ENCODE data around the gene LDB3. TPM values are rescaled to one million over a fixed set of nuclear protein-coding genes. Genes with fewer than 3 reads are reported as not detected.
A peak's percentile ranks its signal among the peaks of the same experiment; 100 is the strongest.

The LDB3 gene
- total and polyA plus RNA-seq, 2 of the 8 experiments (the other 6 are each of a cell fraction or from before 2014, with no cell fraction given), result 0.20 to 0.43 TPM

DNA sequence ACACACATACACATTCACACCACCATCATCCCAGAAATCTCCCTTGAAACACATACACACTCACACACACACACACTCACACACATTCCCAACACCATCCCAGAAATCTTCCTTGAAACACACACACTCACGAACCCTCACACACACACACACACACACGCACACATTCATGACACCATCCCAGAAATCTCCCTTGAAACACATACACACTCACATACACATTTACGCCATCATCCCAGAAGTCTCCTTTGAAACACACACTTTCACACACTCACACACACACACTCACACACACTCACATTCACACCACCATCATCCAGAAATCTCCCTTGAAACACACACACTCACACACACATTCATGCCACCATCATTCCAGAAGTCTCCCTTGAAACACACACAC, 14.3 kb upstream of the LDB3 start:
- H2BK120ac ChIP-seq (replicated peaks; ENCODE audit: low read depth, low read length), result no peak overlapping the region
- peaks cover 0 to 6% (median 3%) of the 10 kb centered on the region in 4 experiments; a peak in 1 of 7 replicates for H3K4me1 ChIP-seq (replicated peaks in 1 of 4; ENCODE audit: control insufficient read depth in 3 of 4, insufficient read depth in 4 of 4, low read length in 3 of 4)
- no peak overlapping the region for H3K23ac ChIP-seq (ENCODE audit: insufficient read length)
- H3K27me3 ChIP-seq (replicated peaks in 1 of 4; ENCODE audit: control insufficient read depth in 3 of 4, extremely low read depth in 1 of 4, insufficient read depth in 3 of 4, low read length in 3 of 4), result 0 out of 7 replicates have a peak, but pooled peaks cover 0 to 2% (median 0%) of the 10 kb centered on the region in 4 experiments
- H3K4me3 ChIP-seq (ENCODE audit: extremely low read depth in 1 of 4, insufficient read depth in 2 of 4, low read depth in 3 of 4, low read length in 4 of 4), result no peak overlapping the region
- DNase-seq (ENCODE audit: low read depth in 1 of 2, low spot score in 2 of 2) (no peak), FAIRE-seq (no peak)
- H2BK5ac ChIP-seq (ENCODE audit: low read depth, low read length), result 0 out of 2 replicates have a peak overlapping the region, but pooled peaks have one; percentile 24
- peak overlapping the region; percentile 98 for H3K56ac ChIP-seq (replicated peaks; ENCODE audit: insufficient read length, low read depth, low read length)
- ChIA-PET POLR2A (ENCODE audit: partially characterized antibody) (interaction anchor here (1.9 kb wide), 1 partner anchor 12 kb away, joined by 4 read pairs; no protein-coding TSS in a partner anchor), CTCF (ENCODE audit: partially characterized antibody) (interaction anchor here (0.7 to 1.2 kb wide), 3 partner anchors 9 to 69 kb away, joined by 3 to 5 read pairs (median 4); no protein-coding TSS in a partner anchor)
- 87 to 100% methylated on average over 2 to 3 of the region's 3 CpGs for WGBS, 2 experiments (ENCODE audit: extremely low coverage in 1 of 2, insufficient coverage in 1 of 2, insufficient read length in 1 of 2, insufficient replicate concordance in 2 of 2, low coverage in 1 of 2, low lambda C conversion rate in 2 of 2, missing lambda C conversion rate in 1 of 2)
- H3K79me2 ChIP-seq (ENCODE audit: control insufficient read depth in 1 of 2, insufficient read depth in 2 of 2, low read length in 2 of 2), result no peaks in the 10 kb centered on the region
- H3K9me3 ChIP-seq (ENCODE audit: insufficient read depth in 2 of 2, low read depth in 1 of 2, low read length in 1 of 2), result no peaks in the 10 kb centered on the region
- H2BK20ac ChIP-seq (ENCODE audit: low read length), result 0 out of 2 replicates have a peak overlapping the region, but pooled peaks have one; percentile 61
- no peak overlapping the region for H3K9ac ChIP-seq (replicated peaks in 1 of 4; ENCODE audit: extremely low read depth in 1 of 4, low read depth in 3 of 4, low read length in 3 of 4)
- no peak overlapping the region for H3K4me2 ChIP-seq (ENCODE audit: insufficient read depth in 1 of 2, low read depth in 2 of 2, low read length in 2 of 2)
- H3K4ac ChIP-seq (replicated peaks; ENCODE audit: insufficient read length, low read depth, low read length), result no peak overlapping the region
- no peak overlapping the region for H2AFZ ChIP-seq (ENCODE audit: low read length)
- H4K91ac ChIP-seq (replicated peaks; ENCODE audit: insufficient read length, low read length), result no peak overlapping the region
- no peak overlapping the region for H3K18ac ChIP-seq (ENCODE audit: extremely low read depth, low read length)
- H2AK5ac ChIP-seq (ENCODE audit: low read depth, low read length), result peak overlapping the region; percentile 53; the same call in 1 of the 2 replicates
- no peaks in the 10 kb centered on the region for H3K36me3 ChIP-seq (ENCODE audit: control insufficient read depth in 2 of 4, insufficient read depth in 4 of 4, low read length in 3 of 4)
- no peak overlapping the region for H3K27ac ChIP-seq (ENCODE audit: low read depth, low read length)
- peaks cover 0 to 6% of the 10 kb centered on the region in 2 experiments for H4K20me1 ChIP-seq (replicated peaks in 1 of 2; ENCODE audit: control insufficient read depth in 1 of 2, insufficient read depth in 2 of 2, low read length in 2 of 2)
- no peak overlapping the region for H4K5ac ChIP-seq (ENCODE audit: insufficient read length, low read depth, low read length)
- no peak overlapping the region for H2BK12ac ChIP-seq (ENCODE audit: low read depth, low read length)
- H2BK15ac ChIP-seq (ENCODE audit: low read length), result peak overlapping the region; percentile 61; the same call in 1 of the 2 replicates
- no peaks in the 10 kb centered on the region for H3K79me1 ChIP-seq (ENCODE audit: low read depth, low read length)
- H3K23me2 ChIP-seq (ENCODE audit: low read depth, low read length), result peaks cover 7% of the 10 kb centered on the region; the same call in 1 of the 2 replicates
- H3K14ac ChIP-seq (ENCODE audit: insufficient read length), result no peak overlapping the region
- H4K8ac ChIP-seq (ENCODE audit: extremely low read depth, insufficient read depth, low read length), result no peak overlapping the region
- TF ChIP-seq BCL11A (IDR thresholded peaks at IDR 0.05; ENCODE audit: low read depth in 2 of 2, low read length in 2 of 2) (no peak), ASH2L (IDR thresholded peaks at IDR 0.05; ENCODE audit: low read length) (no peak), PHF8 (conservative IDR thresholded peaks at IDR 0.05; ENCODE audit: low read depth, low read length) (no peak), KDM5A (IDR thresholded peaks at IDR 0.05; ENCODE audit: low read length) (no peak), EGR1 (IDR thresholded peaks at IDR 0.05; ENCODE audit: borderline replicate concordance, low read depth, low read length) (no peak), SAP30 (IDR thresholded peaks at IDR 0.05; ENCODE audit: insufficient read depth, insufficient replicate concordance, low read length) (no peak)
- TF ChIP-seq, protein P1, sequence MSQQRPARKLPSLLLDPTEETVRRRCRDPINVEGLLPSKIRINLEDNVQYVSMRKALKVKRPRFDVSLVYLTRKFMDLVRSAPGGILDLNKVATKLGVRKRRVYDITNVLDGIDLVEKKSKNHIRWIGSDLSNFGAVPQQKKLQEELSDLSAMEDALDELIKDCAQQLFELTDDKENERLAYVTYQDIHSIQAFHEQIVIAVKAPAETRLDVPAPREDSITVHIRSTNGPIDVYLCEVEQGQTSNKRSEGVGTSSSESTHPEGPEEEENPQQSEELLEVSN (IDR thresholded peaks at IDR 0.05), result no peak
- TF ChIP-seq, protein P2, sequence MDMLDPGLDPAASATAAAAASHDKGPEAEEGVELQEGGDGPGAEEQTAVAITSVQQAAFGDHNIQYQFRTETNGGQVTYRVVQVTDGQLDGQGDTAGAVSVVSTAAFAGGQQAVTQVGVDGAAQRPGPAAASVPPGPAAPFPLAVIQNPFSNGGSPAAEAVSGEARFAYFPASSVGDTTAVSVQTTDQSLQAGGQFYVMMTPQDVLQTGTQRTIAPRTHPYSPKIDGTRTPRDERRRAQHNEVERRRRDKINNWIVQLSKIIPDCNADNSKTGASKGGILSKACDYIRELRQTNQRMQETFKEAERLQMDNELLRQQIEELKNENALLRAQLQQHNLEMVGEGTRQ (IDR thresholded peaks at IDR 0.05; ENCODE audit: low read length), result no peak

Data from H1 (cell line).